IMR-90 (cell line): Measurements from ENCODE around the gene RAPGEF1. TPM values are rescaled to one million over a fixed set of nuclear protein-coding genes. Genes with fewer than 3 reads are reported as not detected.
"Not testable (repeated sequence)": the region's sequence is repeated elsewhere in the genome, so short reads cannot be mapped to it uniquely, and the experiment has no call there.

Experiments used
- ATAC-seq: fragments of 200-7000 bp; cut with Tn5 transposase; 2 replicates; pipeline ENCODE4 v1.9.1; 2020; ENCODE audit warnings: low read depth, mild to moderate bottlenecking, moderate library complexity
- BruUV-seq: library from RNA; stranded (reverse); fragments of 400-500 nt; replicated peaks from 2 replicates; lab custom pipeline; 2021; lab: Mats Ljungman, UMichigan
- CTCF ChIA-PET: fragments of 300-600 bp; formaldehyde crosslinking; extraction: SDS; loops from one replicate; lab custom pipeline; 2021; ENCODE audit warnings: antibody characterized with exemption; lab: Yijun Ruan, JAX
- POLR2A ChIA-PET: fragments of 300-600 bp; sonication (Branson Sonifier 250); formaldehyde crosslinking; loops from one replicate; lab custom pipeline; 2022; ENCODE audit warnings: antibody characterized with exemption; ENCODE audit not compliant: unreplicated experiment; lab: Charles Lee
- DNase-seq: peaks from one replicate; pipeline ENCODE4 v3.0.0; 2013
- H2AFZ ChIP-seq: replicated peaks from 2 replicates; pipeline ENCODE3; 2013; ENCODE audit warnings: low read length, mild to moderate bottlenecking; ENCODE audit not compliant: poor library complexity
- H2AK5ac ChIP-seq: 2 replicates; pipeline ENCODE4 v1.6.1; 2013; ENCODE audit warnings: low read depth, low read length, inconsistent platforms
- H2AK9ac ChIP-seq: replicated peaks from 2 replicates; pipeline ENCODE3; 2013; ENCODE audit warnings: mild to moderate bottlenecking, low read depth, low read length, moderate library complexity; ENCODE audit not compliant: poor library complexity
- H2BK120ac ChIP-seq: 2 replicates; pipeline ENCODE4 v1.6.1; 2013; ENCODE audit warnings: low read depth, low read length, inconsistent platforms
- H2BK15ac ChIP-seq: 3 replicates; pipeline ENCODE4 v1.6.1; 2013; ENCODE audit warnings: low read depth, low read length, inconsistent platforms
- H2BK20ac ChIP-seq: 2 replicates; pipeline ENCODE4 v1.6.1; 2013; ENCODE audit warnings: low read depth, mild to moderate bottlenecking, inconsistent platforms, low read length, moderate library complexity
- H2BK5ac ChIP-seq: 2 replicates; pipeline ENCODE4 v1.6.1; 2013; ENCODE audit warnings: mild to moderate bottlenecking, low read depth, low read length, inconsistent platforms; ENCODE audit not compliant: poor library complexity, severe bottlenecking
- H3K14ac ChIP-seq: replicated peaks from 2 replicates; pipeline ENCODE4 v1.6.1; 2013; ENCODE audit warnings: low read depth, low read length, inconsistent platforms
- H3K18ac ChIP-seq: 2 replicates; pipeline ENCODE4 v1.6.1; 2013; ENCODE audit warnings: low read depth, low read length, control low read depth
- H3K23ac ChIP-seq: 2 replicates; pipeline ENCODE4 v1.6.1; 2013; ENCODE audit warnings: low read depth, low read length, inconsistent platforms
- H3K27ac ChIP-seq: 2 replicates; pipeline ENCODE4 v1.5.1; 2013; ENCODE audit warnings: mild to moderate bottlenecking, control low read depth, low read length; ENCODE audit not compliant: insufficient read depth
- H3K27me3 ChIP-seq: 2 replicates; pipeline ENCODE4 v1.6.1; 2013; ENCODE audit warnings: low read length; ENCODE audit not compliant: control insufficient read depth, insufficient read depth
- H3K36me3 ChIP-seq: 2 replicates; pipeline ENCODE4 v1.6.1; 2013; ENCODE audit warnings: low read length, mixed read lengths; ENCODE audit not compliant: control insufficient read depth, insufficient read depth
- H3K4ac ChIP-seq: 2 replicates; pipeline ENCODE4 v1.6.1; 2013; ENCODE audit warnings: low read depth, low read length, inconsistent platforms
- H3K4me1 ChIP-seq: 2 replicates; pipeline ENCODE4 v1.6.1; 2013; ENCODE audit warnings: low read length, mixed read lengths; ENCODE audit not compliant: control insufficient read depth, insufficient read depth
- H3K4me2 ChIP-seq: 2 replicates; pipeline ENCODE4 v1.6.1; 2013; ENCODE audit warnings: low read depth, mild to moderate bottlenecking, control low read depth, low read length, moderate library complexity
- H3K4me3 ChIP-seq: 2 replicates; pipeline ENCODE4 v1.5.1; 2013; ENCODE audit warnings: low read depth, mild to moderate bottlenecking, control low read depth, low read length, moderate library complexity; ENCODE audit not compliant: insufficient read depth
- H3K56ac ChIP-seq: 2 replicates; pipeline ENCODE4 v1.6.1; 2013; ENCODE audit warnings: low read length, inconsistent platforms; ENCODE audit not compliant: insufficient read depth; ENCODE audit errors: extremely low read depth
- H3K79me1 ChIP-seq, 2 experiments: 2 replicates each; pipeline ENCODE4 v1.6.1; 2013; ENCODE audit warnings: low read length in 2 of 2, inconsistent platforms in 1 of 2, low read depth in 1 of 2
- H3K9ac ChIP-seq: 2 replicates; pipeline ENCODE4 v1.6.1; 2013; ENCODE audit warnings: low read depth, low read length, control low read depth
- H3K9me1 ChIP-seq: 2 replicates; pipeline ENCODE4 v1.6.1; 2013; ENCODE audit warnings: low read length, inconsistent platforms; ENCODE audit not compliant: insufficient read depth
- H3K9me3 ChIP-seq: 2 replicates; pipeline ENCODE4 v1.6.1; 2013; ENCODE audit warnings: low read length; ENCODE audit not compliant: control insufficient read depth, insufficient read depth
- H4K20me1 ChIP-seq: 2 replicates; pipeline ENCODE4 v1.6.1; 2013; ENCODE audit warnings: low read length, inconsistent platforms; ENCODE audit not compliant: insufficient read depth
- H4K5ac ChIP-seq: 2 replicates; pipeline ENCODE4 v1.6.1; 2013; ENCODE audit warnings: mild to moderate bottlenecking, low read depth, low read length, control low read depth
- H4K8ac ChIP-seq, 2 experiments: 2 replicates each; pipeline ENCODE4 v1.6.1; 2013; ENCODE audit warnings: low read depth in 2 of 2, low read length in 2 of 2, control low read depth in 1 of 2, inconsistent platforms in 1 of 2
- H4K91ac ChIP-seq: 2 replicates; pipeline ENCODE4 v1.6.1; 2013; ENCODE audit warnings: low read depth, low read length, inconsistent platforms; ENCODE audit not compliant: insufficient read depth
- WGBS, 2 experiments: methylation state at CpG; one replicate each; pipeline versions ENCODE4 v1.1.5 to v1.1.7; 2013; ENCODE audit warnings: missing lambda C conversion rate in 2 of 2; ENCODE audit not compliant: insufficient read length in 1 of 2; ENCODE audit errors: extremely low coverage in 2 of 2; 5-methylcytosine and 5-hydroxymethylcytosine counted together
- dilution Hi-C: fragments of 300-500 bp; cut with HindIII; formaldehyde crosslinking; loops from one replicate; pipeline ENCODE4 v1.14.3; 2018; ENCODE audit warnings: low sequenced_read_pairs; ENCODE audit not compliant: unreplicated experiment
- in situ Hi-C: fragments of 300-500 bp; cut with MboI; formaldehyde crosslinking; loops from 3 replicates; pipeline ENCODE4 v1.14.3; 2019; ENCODE audit warnings: low sequenced_read_pairs, inconsistent platforms, mixed read lengths
- intact Hi-C: fragments of 100-400 bp; cut with micrococcal nuclease; formaldehyde crosslinking; loops from 2 replicates; pipeline ENCODE4 v1.10.0; 2022
- polyA plus RNA-seq, 3 experiments: library from polyadenylated mRNA; depleted of rRNA; stranded (reverse); fragments of >200 nt; gene quantifications; 2 replicates each; pipeline ENCODE4 v1.2.3, GENCODE V29; 2012; ENCODE audit warnings: low replicate concordance in 1 of 3
- total RNA-seq: library from RNA; depleted of rRNA; stranded (reverse); fragments of >200 nt; gene quantifications from 2 replicates; pipeline ENCODE4 v1.2.3, GENCODE V29; 2012

Gene RAPGEF1
- total and polyA plus RNA-seq, 2 of the 4 experiments (the other 2 are of a cell fraction), result 13.1 to 22.3 TPM

GRCh38 chr9:131709010-131709770, 30.7 kb downstream of the RAPGEF1 start:
- dilution Hi-C loops, H2BK20ac ChIP-seq, ATAC-seq, H3K27ac ChIP-seq, in situ Hi-C loops, H3K9me3 ChIP-seq, H3K4me3 ChIP-seq, intact Hi-C loops, H3K56ac ChIP-seq, H2AFZ ChIP-seq, BruUV-seq, H3K36me3 ChIP-seq, H4K5ac ChIP-seq, H2AK9ac ChIP-seq, CTCF ChIA-PET, DNase-seq, H4K8ac ChIP-seq, POLR2A ChIA-PET, H4K91ac ChIP-seq, H3K27me3 ChIP-seq, H3K9ac ChIP-seq, H2BK5ac ChIP-seq: not testable (repeated sequence)
- 92% methylated on average over 4 of the region's 14 CpGs; no CpG with 5 or more reads in 1 of the 2 experiments for WGBS, 2 experiments
- Histone ChIP-seq H2AK5ac (0 out of 2 replicates have a peak overlapping the region, but pooled peaks have one; percentile 27), H3K18ac (0 out of 2 replicates have a peak overlapping the region, but pooled peaks have one; percentile 9), H3K4me1 (peaks cover 16% of the 10 kb centered on the region), H3K23ac (peak overlapping the region; percentile 6; the same call in 1 of the 2 replicates), H4K20me1 (peaks cover 31% of the 10 kb centered on the region), H2BK15ac (peak overlapping the region; percentile 19; the same call in 1 of the 3 replicates), H3K79me1 (peaks cover 44 to 91% of the 10 kb centered on the region in 2 experiments), H3K4me2 (peak overlapping the region; percentile 8; the same call in 1 of the 2 replicates), H3K14ac (peak overlapping the region; percentile 36; the same call in 1 of the 2 replicates), H3K9me1 (peaks cover 29% of the 10 kb centered on the region), H2BK120ac (peak overlapping the region; percentile 12; the same call in 1 of the 2 replicates), H3K4ac (0 out of 2 replicates have a peak overlapping the region, but pooled peaks have one; percentile 6)
